ENCODE measurements around the gene HEMGN. TPM values are rescaled to one million over a fixed set of nuclear protein-coding genes. Genes with fewer than 3 reads are reported as not detected.

The HEMGN gene
- total RNA-seq, 1 experiment from 2014 or later: not detected

GRCh38 chr9:97892421-97892820 lies 45.6 kb downstream of the HEMGN start:
- Histone ChIP-seq H3K4me1 (ENCODE audit: low read length) (no peaks in the 10 kb centered on the region), H3K27me3 (ENCODE audit: low read length) (peaks cover 2% of the 10 kb centered on the region; the same call in 1 of the 2 replicates), H3K36me3 (ENCODE audit: insufficient read depth, low read length) (no peaks in the 10 kb centered on the region), H3K27ac (ENCODE audit: low read length) (no peak overlapping the region), H2AFZ (ENCODE audit: low read length) (no peak overlapping the region), H3K4me3 (ENCODE audit: low read length) (no peak overlapping the region), H4K20me1 (ENCODE audit: insufficient read depth, low read depth, low read length) (no peaks in the 10 kb centered on the region), H3K9me3 (ENCODE audit: low read length) (no peaks in the 10 kb centered on the region), H3K9me2 (replicated peaks; ENCODE audit: insufficient read depth, low read length) (no peaks in the 10 kb centered on the region), H3K79me2 (ENCODE audit: low read length) (no peaks in the 10 kb centered on the region), H3K9ac (ENCODE audit: low read length) (no peak overlapping the region), H3K4me2 (ENCODE audit: low read depth, low read length, poor library complexity, severe bottlenecking) (no peak overlapping the region)
- no peak for DNase-seq

DNA sequence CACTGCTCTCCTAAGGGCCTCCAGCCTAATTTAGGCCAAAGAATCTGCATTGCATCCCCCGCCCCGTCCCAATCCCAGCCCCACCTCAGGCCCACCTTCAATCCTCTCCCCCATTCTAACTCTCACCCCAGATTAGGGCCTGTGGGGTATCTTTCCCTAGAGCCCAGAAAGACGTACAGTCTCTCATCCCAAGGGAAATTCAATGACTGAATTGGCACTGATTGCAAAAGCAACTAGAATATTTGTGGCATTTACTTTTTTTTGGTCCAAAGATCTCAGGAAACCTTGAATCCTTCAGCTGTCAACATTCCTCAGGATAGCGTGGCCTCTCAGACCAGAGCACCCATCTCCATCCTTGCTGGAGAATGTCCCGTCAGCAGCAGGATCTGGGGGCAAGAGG lies 46.2 kb downstream of the HEMGN start:
- Histone ChIP-seq H4K20me1 (ENCODE audit: insufficient read depth, low read depth, low read length) (no peaks in the 10 kb centered on the region), H3K27ac (ENCODE audit: low read length) (no peak overlapping the region), H3K9me2 (replicated peaks; ENCODE audit: insufficient read depth, low read length) (no peaks in the 10 kb centered on the region), H3K9me3 (ENCODE audit: low read length) (no peaks in the 10 kb centered on the region), H3K4me2 (ENCODE audit: low read depth, low read length, poor library complexity, severe bottlenecking) (no peak overlapping the region), H3K9ac (ENCODE audit: low read length) (no peak overlapping the region), H3K4me3 (ENCODE audit: low read length) (no peak overlapping the region), H3K79me2 (ENCODE audit: low read length) (no peaks in the 10 kb centered on the region), H3K27me3 (ENCODE audit: low read length) (peaks cover 2% of the 10 kb centered on the region; the same call in 1 of the 2 replicates), H3K36me3 (ENCODE audit: insufficient read depth, low read length) (no peaks in the 10 kb centered on the region), H2AFZ (ENCODE audit: low read length) (no peak overlapping the region), H3K4me1 (ENCODE audit: low read length) (no peaks in the 10 kb centered on the region)
- DNase-seq: no peak

DNA sequence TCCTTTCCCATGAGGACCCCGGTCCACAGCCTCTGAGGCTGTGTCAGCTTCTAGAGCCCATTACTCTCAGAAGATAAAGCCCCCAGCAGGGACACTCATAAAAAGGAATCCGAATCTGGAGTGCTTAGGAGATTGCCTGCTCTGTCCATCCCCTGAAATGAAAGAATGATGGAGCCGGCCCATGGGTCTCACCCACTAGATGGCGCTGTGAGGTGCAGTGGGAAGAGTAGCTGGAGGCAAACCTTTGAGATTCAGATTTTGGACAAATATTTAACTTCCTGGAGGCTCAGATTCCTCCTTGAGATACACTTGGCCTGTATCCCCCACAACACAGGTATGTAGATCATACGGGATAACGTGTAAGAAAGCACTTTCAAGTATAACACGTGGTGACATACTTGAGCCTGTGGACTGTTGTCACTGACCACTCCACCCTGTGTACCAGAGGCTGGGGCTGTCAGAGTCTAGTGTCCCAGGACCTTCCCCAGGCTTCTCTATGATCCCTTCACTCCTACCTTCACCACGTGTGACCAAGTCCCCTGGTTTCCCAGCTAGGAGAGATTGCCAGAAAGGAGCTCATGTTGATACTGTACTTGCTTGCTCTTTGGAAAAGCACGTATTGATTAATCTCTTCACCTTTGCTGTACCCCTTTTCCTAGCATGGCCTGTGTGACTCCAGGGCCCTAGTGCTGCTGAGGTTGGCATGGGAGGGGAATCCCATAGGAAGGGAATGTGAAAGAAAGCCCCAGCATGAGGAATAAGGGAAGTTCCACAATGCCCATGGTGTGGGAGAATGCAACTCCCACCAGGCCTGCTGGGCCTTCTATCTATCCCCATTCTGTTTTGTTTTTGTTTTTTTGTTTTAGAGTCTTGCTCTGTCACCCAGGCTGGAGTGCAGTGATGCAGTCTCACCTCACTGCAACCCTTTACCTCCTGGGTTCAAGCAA lies 47.8 kb downstream of the HEMGN start:
- Histone ChIP-seq H3K4me3 (ENCODE audit: low read length) (no peak overlapping the region), H3K27me3 (ENCODE audit: low read length) (peaks cover 2% of the 10 kb centered on the region; the same call in 1 of the 2 replicates), H3K9ac (ENCODE audit: low read length) (no peak overlapping the region), H3K4me2 (ENCODE audit: low read depth, low read length, poor library complexity, severe bottlenecking) (no peak overlapping the region), H2AFZ (ENCODE audit: low read length) (peak overlapping the region; percentile 60; the same call in 1 of the 2 replicates), H3K4me1 (ENCODE audit: low read length) (no peaks in the 10 kb centered on the region), H3K9me3 (ENCODE audit: low read length) (no peaks in the 10 kb centered on the region), H3K9me2 (replicated peaks; ENCODE audit: insufficient read depth, low read length) (no peaks in the 10 kb centered on the region), H3K27ac (ENCODE audit: low read length) (no peak overlapping the region), H3K36me3 (ENCODE audit: insufficient read depth, low read length) (no peaks in the 10 kb centered on the region), H4K20me1 (ENCODE audit: insufficient read depth, low read depth, low read length) (no peaks in the 10 kb centered on the region), H3K79me2 (ENCODE audit: low read length) (no peaks in the 10 kb centered on the region)
- peak; percentile 82 for DNase-seq

GRCh38 chr9:97880336-97880735 lies 57.6 kb downstream of the HEMGN start:
- no peak overlapping the region for H3K4me3 ChIP-seq (ENCODE audit: low read length)
- H3K9ac ChIP-seq (ENCODE audit: low read length): no peak overlapping the region
- H3K4me2 ChIP-seq (ENCODE audit: low read depth, low read length, poor library complexity, severe bottlenecking): no peak overlapping the region
- H3K9me3 ChIP-seq (ENCODE audit: low read length): no peaks in the 10 kb centered on the region
- H3K27me3 ChIP-seq (ENCODE audit: low read length): no peaks in the 10 kb centered on the region
- DNase-seq: no peak
- H3K27ac ChIP-seq (ENCODE audit: low read length): no peak overlapping the region
- no peaks in the 10 kb centered on the region for H3K79me2 ChIP-seq (ENCODE audit: low read length)
- H2AFZ ChIP-seq (ENCODE audit: low read length): no peak overlapping the region
- no peaks in the 10 kb centered on the region for H3K4me1 ChIP-seq (ENCODE audit: low read length)
- H4K20me1 ChIP-seq (ENCODE audit: insufficient read depth, low read depth, low read length): no peaks in the 10 kb centered on the region
- no peaks in the 10 kb centered on the region for H3K9me2 ChIP-seq (replicated peaks; ENCODE audit: insufficient read depth, low read length)
- no peaks in the 10 kb centered on the region for H3K36me3 ChIP-seq (ENCODE audit: insufficient read depth, low read length)

Small RNA genes lying within 50 kb of the gene (small RNA-seq; reads per million reads assigned to genes)
- gene RF00019: not detected

Other genes with a start within 250 kb of the HEMGN start
- gene XPA, start 240.8 kb downstream of the HEMGN start, total RNA-seq (2014; rRNA removed; shearing (Covaris generic); ENCODE audit: low replicate concordance): 22.2 and 28.8 TPM in 2 replicates
- not detected in 2 replicates for gene FOXE1, start 84.9 kb downstream of the HEMGN start, total RNA-seq (2014; rRNA removed; shearing (Covaris generic); ENCODE audit: low replicate concordance)
- 15.2 and 16.1 TPM in 2 replicates for gene TRMO, start 15.7 kb downstream of the HEMGN start, total RNA-seq (2014; rRNA removed; shearing (Covaris generic); ENCODE audit: low replicate concordance)
- 29.1 and 76.3 TPM in 2 replicates for gene ANP32B, start 45.2 kb upstream of the HEMGN start, total RNA-seq (2014; rRNA removed; shearing (Covaris generic); ENCODE audit: low replicate concordance)
- 77.9 and 135 TPM in 2 replicates for gene NANS, start 118.6 kb upstream of the HEMGN start, total RNA-seq (2014; rRNA removed; shearing (Covaris generic); ENCODE audit: low replicate concordance)
- gene TRIM14, start 181.1 kb upstream of the HEMGN start, total RNA-seq (2014; rRNA removed; shearing (Covaris generic); ENCODE audit: low replicate concordance): 17.5 and 18.3 TPM in 2 replicates